K562 (cell line): Measurements from ENCODE around the gene RNF19B. TPM values are rescaled to one million over a fixed set of nuclear protein-coding genes. Genes with fewer than 3 reads are reported as not detected.

Experiments used
- ATAC-seq: fragments of 200-7000 bp; cut with Tn5 transposase; 3 replicates; pipeline ENCODE4 v1.9.1; 2020; ENCODE audit warnings: moderate library complexity
- BruUV-seq: library from RNA; stranded (reverse); fragments of 400-500 nt; replicated peaks from 2 replicates; lab custom pipeline; 2021; lab: Mats Ljungman, UMichigan
- CTCF ChIA-PET: fragments of 300-600 bp; formaldehyde crosslinking; extraction: SDS; loops from one replicate; lab custom pipeline; 2021; ENCODE audit warnings: low intra/inter-chr PET ratio; lab: Yijun Ruan, JAX
- POLR2A ChIA-PET: fragments of 300-600, 350-650 bp; sonication (Branson Sonifier 250); formaldehyde crosslinking; extraction: SDS; loops from one replicate; lab custom pipeline; 2021; ENCODE audit warnings: antibody characterized with exemption, inconsistent platforms; lab: Yijun Ruan, JAX
- DNase-seq, 4 experiments: peaks; one replicate each; pipeline versions ENCODE4 v3.0.0 to v3.0.0-alpha.2; 2011 to 2018; ENCODE audit warnings: low spot score in 3 of 4, mixed read lengths in 3 of 4; ENCODE audit errors: extremely low read depth in 1 of 4
- FAIRE-seq: peaks from 2 replicates; lab custom pipeline; 2011; peaks lifted over from hg19 to GRCh38; lab: Jason Lieb, UNC
- H2AFZ ChIP-seq: 2 replicates; pipeline ENCODE4 v1.6.0; 2011; ENCODE audit warnings: low read depth, low read length, control low read depth, inconsistent platforms
- H3K27ac ChIP-seq: fragments of 200-600 bp; 3 replicates; pipeline ENCODE4 v1.8.0; 2011; ENCODE audit warnings: low read depth, mild to moderate bottlenecking, control low read depth, inconsistent platforms, low read length, moderate library complexity, mixed read lengths; ENCODE audit errors: extremely low read depth
- H3K27me3 ChIP-seq, 2 experiments: fragments of 300-600 bp in 1 of 2; 2 replicates in 1 of 2; 3 replicates in 1 of 2; pipeline versions ENCODE4 v1.6.0 to v1.8.0; 2011; ENCODE audit warnings: inconsistent platforms in 2 of 2, low read length in 2 of 2, mild to moderate bottlenecking in 1 of 2, mixed read lengths in 1 of 2, moderate library complexity in 1 of 2; ENCODE audit not compliant: control insufficient read depth in 2 of 2, insufficient read depth in 2 of 2
- H3K36me3 ChIP-seq: fragments of 300-600 bp; 3 replicates; pipeline ENCODE4 v1.8.0; 2011; ENCODE audit warnings: mild to moderate bottlenecking, low read length, inconsistent platforms; ENCODE audit not compliant: control insufficient read depth, insufficient read depth
- H3K4me1 ChIP-seq, 2 experiments: fragments of 200-600 bp in 1 of 2; replicated peaks in 1 of 2; 2 replicates in 1 of 2; 3 replicates in 1 of 2; pipeline versions ENCODE4 v1.5.1 to v1.8.0; 2011; ENCODE audit warnings: inconsistent platforms in 2 of 2, low read length in 2 of 2, mild to moderate bottlenecking in 1 of 2, mixed read lengths in 1 of 2, moderate library complexity in 1 of 2; ENCODE audit not compliant: control insufficient read depth in 2 of 2, insufficient read depth in 2 of 2
- H3K4me2 ChIP-seq: 2 replicates; pipeline ENCODE4 v1.6.1; 2011; ENCODE audit warnings: low read length, control low read depth, inconsistent platforms, mixed read lengths; ENCODE audit not compliant: insufficient read depth
- H3K4me3 ChIP-seq: fragments of 200-600 bp; sonication (generic), shearing (Covaris generic); 2 replicates; pipeline ENCODE4 v1.5.1; 2016; ENCODE audit warnings: control low read depth, inconsistent platforms
- H3K79me2 ChIP-seq: fragments of 200-600 bp; 3 replicates; pipeline ENCODE4 v1.8.0; 2011; ENCODE audit warnings: low read length, inconsistent platforms; ENCODE audit not compliant: control insufficient read depth, insufficient read depth
- H3K9ac ChIP-seq, 2 experiments: 2 replicates each; pipeline versions ENCODE4 v1.6.0 to v1.6.1; 2011; ENCODE audit warnings: low read depth in 2 of 2, low read length in 2 of 2, control low read depth in 1 of 2, inconsistent platforms in 1 of 2, mild to moderate bottlenecking in 1 of 2, mixed read lengths in 1 of 2; ENCODE audit not compliant: insufficient read depth in 1 of 2
- H3K9me1 ChIP-seq: one replicate; pipeline ENCODE4 v1.6.0; 2011; ENCODE audit warnings: inconsistent platforms, mild to moderate bottlenecking, low read length, moderate library complexity; ENCODE audit not compliant: control insufficient read depth, insufficient read depth
- H3K9me3 ChIP-seq: replicated peaks from 2 replicates; pipeline ENCODE4 v1.5.1; 2011; ENCODE audit warnings: low read depth, low read length, inconsistent platforms; ENCODE audit not compliant: control insufficient read depth, insufficient read depth
- H4K20me1 ChIP-seq: replicated peaks from 2 replicates; pipeline ENCODE4 v1.6.1; 2011; ENCODE audit warnings: low read length, inconsistent platforms, mixed read lengths; ENCODE audit not compliant: control insufficient read depth, insufficient read depth
- ARID4B ChIP-seq: sonication (generic); formaldehyde crosslinking; IDR thresholded peaks from 2 replicates; pipeline ENCODE4 v1.8.0; 2022; ENCODE audit warnings: mild to moderate bottlenecking, missing genetic modification reagents
- BACH1 ChIP-seq: fragments of 200-800 bp; sonication (Bioruptor generic); IDR thresholded peaks from 2 replicates; pipeline ENCODE4 v1.6.1; 2016; ENCODE audit warnings: missing genetic modification characterization, missing compliant biosample characterization
- ETV5 ChIP-seq: sonication (generic); formaldehyde crosslinking; IDR thresholded peaks from 2 replicates; pipeline ENCODE4 v1.4.0; 2020; ENCODE audit warnings: low read depth, mild to moderate bottlenecking, missing genetic modification reagents
- KDM4B ChIP-seq, 2 experiments: fragments of 450-650 bp in 1 of 2; sonication (generic) in 1 of 2; IDR thresholded peaks; 2 replicates each; pipeline ENCODE4 v1.6.1; 2016 to 2017; ENCODE audit warnings: borderline replicate concordance in 2 of 2, antibody characterized with exemption in 1 of 2, low read depth in 1 of 2, mild to moderate bottlenecking in 1 of 2
- L3MBTL2 ChIP-seq: fragments of 450-650 bp; IDR thresholded peaks from 2 replicates; pipeline ENCODE4 v1.6.1; 2016; ENCODE audit warnings: mild to moderate bottlenecking, moderate library complexity
- MXD1 ChIP-seq: fragments of 250-450 bp; sonication (Bioruptor Pico); IDR thresholded peaks from 2 replicates; pipeline ENCODE4 v1.8.0; 2021; ENCODE audit warnings: borderline replicate concordance, mild to moderate bottlenecking, moderate library complexity; ENCODE audit not compliant: poor library complexity, severe bottlenecking
- MYC ChIP-seq, 2 experiments: fragments of 250-450 bp in 1 of 2; sonication (Bioruptor Pico) in 1 of 2; IDR thresholded peaks; 2 replicates each; pipeline versions ENCODE4 v1.5.1 to v1.6.1; 2012 to 2021; ENCODE audit warnings: low read depth in 2 of 2, borderline replicate concordance in 1 of 2, improper control_type of control experiment in 1 of 2, low read length in 1 of 2, mild to moderate bottlenecking in 1 of 2, moderate library complexity in 1 of 2
- RNF219 ChIP-seq: fragments of 250-450 bp; sonication (Bioruptor Pico); IDR thresholded peaks from 2 replicates; pipeline ENCODE4 v1.5.0; 2022; ENCODE audit warnings: mild to moderate bottlenecking
- SFPQ ChIP-seq: fragments of 200-400 bp; formaldehyde crosslinking; IDR thresholded peaks from 2 replicates; pipeline ENCODE4 v1.6.1; 2017; ENCODE audit warnings: mild to moderate bottlenecking, low read depth, low read length, moderate library complexity
- SRF ChIP-seq, 2 experiments: fragments of 250-450, 450-650 bp in 1 of 2; sonication (Bioruptor Pico) in 1 of 2; sonication (generic) in 1 of 2; formaldehyde crosslinking; IDR thresholded peaks; 2 replicates each; pipeline versions ENCODE4 v1.5.0 to v1.5.1; 2020 to 2022; ENCODE audit warnings: mild to moderate bottlenecking in 1 of 2, missing genetic modification reagents in 1 of 2
- SRSF1 ChIP-seq: fragments of 200-400 bp; formaldehyde crosslinking; IDR thresholded peaks from 2 replicates; pipeline ENCODE4 v1.6.1; 2017; ENCODE audit warnings: mild to moderate bottlenecking, low read depth, low read length, moderate library complexity
- ZNF184 ChIP-seq: sonication (generic); formaldehyde crosslinking; IDR thresholded peaks from 2 replicates; pipeline ENCODE4 v1.5.0; 2020; ENCODE audit warnings: missing genetic modification reagents
- WGBS: fragments of 100-300 bp; shearing (Covaris generic); methylation state at CpG from one replicate; pipeline ENCODE4 v1.1.6; 2016; ENCODE audit warnings: low coverage, mixed read lengths; ENCODE audit not compliant: insufficient coverage; ENCODE audit errors: missing lambda C conversion rate; 5-methylcytosine and 5-hydroxymethylcytosine counted together
- in situ Hi-C: fragments of 300-500 bp; cut with MboI; formaldehyde crosslinking; loops from 4 replicates; pipeline ENCODE4 v1.15.0; 2018; ENCODE audit warnings: inconsistent platforms, mixed read lengths
- intact Hi-C: fragments of 100-400 bp; cut with micrococcal nuclease; formaldehyde crosslinking; loops from 2 replicates; pipeline ENCODE4 v1.14.2; 2022
- polyA plus RNA-seq, 8 experiments: library from polyadenylated mRNA; depleted of rRNA in 4 of 8; stranded (reverse) in 5 of 8; unstranded in 3 of 8; fragments of >200 nt; fragmentation: Nextera tagmentation in 2 of 8; fragmentation: Illumina TruSeq in 1 of 8; extraction: Ambion mirVana in 2 of 8; extraction: Trizol in 1 of 8; gene quantifications; 2 replicates each; pipeline versions ENCODE4 v1.2.1 to v1.2.3, GENCODE V29; 2011 to 2014; ENCODE audit warnings: inconsistent platforms in 1 of 8, missing spikeins in 1 of 8
- total RNA-seq, 7 experiments: library from RNA; depleted of rRNA in 6 of 7; stranded (reverse); fragments of >200 nt in 6 of 7; fragmentation: Illumina TruSeq in 2 of 7; extraction: Trizol in 2 of 7; gene quantifications; 2 replicates each; pipeline versions ENCODE4 v1.2.1 to v1.2.3, GENCODE V29; 2011 to 2021; ENCODE audit warnings: low replicate concordance in 1 of 7

Gene RNF19B
- total and polyA plus RNA-seq, 9 of the 15 experiments (the other 6 are each of a cell fraction or from before 2014, with no cell fraction given) = 2.6 to 14.9 (median 10.1) TPM

- CTCF ChIA-PET = no interaction called here
- BruUV-seq = no TSS peak
- FAIRE-seq = no peak
- TF ChIP-seq RNF219 (CRISPR knock-in tag) (no peak), L3MBTL2 (no peak), BACH1 (tag) (no peak), KDM4B (IDR thresholded peaks at IDR 0.05; ENCODE audit: borderline replicate concordance in 2 of 2, low read depth in 1 of 2) (no peak), MXD1 (CRISPR knock-in tag) (no peak), SRSF1 (no peak), ARID4B (CRISPR knock-in tag) (no peak), ETV5 (no peak), SRF (CRISPR knock-in tag; IDR thresholded peaks at IDR 0.05) (no peak), ZNF184 (CRISPR knock-in tag) (no peak), MYC (IDR thresholded peaks at IDR 0.05; ENCODE audit: low read depth, low read length) (no peak), MYC (CRISPR knock-in tag; IDR thresholded peaks at IDR 0.05; ENCODE audit: borderline replicate concordance, low read depth) (no peak), SFPQ (no peak)
Measured at GRCh38 chr1:32928715-32929114, 35.9 kb downstream of the RNF19B start.

More at GRCh38 chr1:32928715-32929114, 35.9 kb downstream of the RNF19B start:
- Histone ChIP-seq H3K79me2 (no peaks in the 10 kb centered on the region), H3K9me3 (no peaks in the 10 kb centered on the region), H3K9me1 (no peaks in the 10 kb centered on the region), H4K20me1 (no peaks in the 10 kb centered on the region), H2AFZ (no peak overlapping the region), H3K9ac (no peak overlapping the region), H3K27ac (no peak overlapping the region), H3K36me3 (no peaks in the 10 kb centered on the region), H3K4me2 (no peak overlapping the region), H3K4me3 (no peak overlapping the region), H3K4me1 (peaks cover 4 to 10% of the 10 kb centered on the region in 2 experiments; a peak in 4 of 5 replicates), H3K27me3 (peaks cover 27 to 31% of the 10 kb centered on the region in 2 experiments)
- in situ Hi-C loops = no loop called here
- 35% methylated on average over 8 of the region's 8 CpGs for WGBS
- intact Hi-C loops = no loop called here
- DNase-seq = no peak
- POLR2A ChIA-PET = interaction anchor here (0.9 to 1.1 kb wide), 4 partner anchors 21 to 660 kb away, joined by 3 to 5 read pairs (median 3); no protein-coding TSS in a partner anchor
- ATAC-seq = no peak
